Omental fat pad (tissue), 4 donors: ENCODE results near the gene MAPT. TPM values are rescaled to one million over a fixed set of nuclear protein-coding genes. Genes with fewer than 3 reads are reported as not detected.

Experiments used
- ATAC-seq: fragments of 150-250 bp; one replicate; pipeline ENCODE4 v1.9.1; 2016; ENCODE audit warnings: mild to moderate bottlenecking, moderate library complexity; ENCODE audit not compliant: low FRiP score
- DNase-seq: peaks from one replicate; pipeline ENCODE4 v3.0.0-alpha.2; 2019; ENCODE audit warnings: low spot score
- total RNA-seq, 4 donors: library from RNA; depleted of rRNA; stranded (reverse); fragments of >200 nt; gene quantifications; one replicate each; pipeline ENCODE4 v1.1.0, GENCODE V29; 2016
- TF ChIP-seq, protein P1 (sequence below), 3 donors: fragments of 450-650 bp; IDR thresholded peaks; one replicate each; pipeline ENCODE4 v1.5.1; 2016 to 2017; ENCODE audit warnings: antibody characterized with exemption in 3 of 3, mild to moderate bottlenecking in 3 of 3, moderate library complexity in 2 of 3

Gene MAPT
- total RNA-seq, 4 donors from 2014 or later = 4.3 to 18.2 (median 6.4) TPM

DNA sequence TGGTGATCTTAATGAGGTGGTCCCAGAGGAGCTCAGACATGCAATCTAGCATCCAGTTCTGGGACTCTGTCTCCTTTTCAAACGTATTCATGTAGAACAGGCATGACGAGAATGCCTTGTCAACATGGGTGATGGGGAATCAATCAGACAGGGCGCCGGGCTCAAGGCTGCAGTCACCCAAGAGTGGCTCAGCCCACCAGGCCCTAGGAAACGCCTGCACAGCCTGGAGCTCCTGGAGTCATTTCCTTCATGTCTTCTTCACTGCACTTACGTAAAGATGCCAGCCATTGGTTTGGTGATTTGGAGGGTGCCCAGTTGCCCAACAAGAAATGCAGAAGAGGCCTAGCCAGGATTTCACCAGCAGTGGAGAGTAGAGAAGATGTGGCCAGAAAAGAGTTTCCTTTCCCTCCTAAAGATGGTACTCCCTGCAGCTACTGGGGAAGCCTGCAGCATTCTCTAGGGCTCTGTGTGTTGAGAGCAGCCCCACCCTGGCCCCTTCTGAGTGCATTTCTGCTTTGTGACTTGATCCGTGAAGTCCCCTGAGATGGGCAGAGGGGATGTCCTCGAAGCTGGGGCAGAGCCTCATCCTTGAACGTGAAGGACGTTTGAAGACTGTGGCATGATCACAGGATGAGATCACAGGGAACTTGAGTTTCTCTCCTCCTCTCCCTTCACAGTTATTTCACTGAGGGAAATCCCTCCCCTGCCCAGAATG, 80.7 kb downstream of the MAPT start:
- ATAC-seq (no peak), DNase-seq (no peak)
- TF ChIP-seq, protein P1, sequence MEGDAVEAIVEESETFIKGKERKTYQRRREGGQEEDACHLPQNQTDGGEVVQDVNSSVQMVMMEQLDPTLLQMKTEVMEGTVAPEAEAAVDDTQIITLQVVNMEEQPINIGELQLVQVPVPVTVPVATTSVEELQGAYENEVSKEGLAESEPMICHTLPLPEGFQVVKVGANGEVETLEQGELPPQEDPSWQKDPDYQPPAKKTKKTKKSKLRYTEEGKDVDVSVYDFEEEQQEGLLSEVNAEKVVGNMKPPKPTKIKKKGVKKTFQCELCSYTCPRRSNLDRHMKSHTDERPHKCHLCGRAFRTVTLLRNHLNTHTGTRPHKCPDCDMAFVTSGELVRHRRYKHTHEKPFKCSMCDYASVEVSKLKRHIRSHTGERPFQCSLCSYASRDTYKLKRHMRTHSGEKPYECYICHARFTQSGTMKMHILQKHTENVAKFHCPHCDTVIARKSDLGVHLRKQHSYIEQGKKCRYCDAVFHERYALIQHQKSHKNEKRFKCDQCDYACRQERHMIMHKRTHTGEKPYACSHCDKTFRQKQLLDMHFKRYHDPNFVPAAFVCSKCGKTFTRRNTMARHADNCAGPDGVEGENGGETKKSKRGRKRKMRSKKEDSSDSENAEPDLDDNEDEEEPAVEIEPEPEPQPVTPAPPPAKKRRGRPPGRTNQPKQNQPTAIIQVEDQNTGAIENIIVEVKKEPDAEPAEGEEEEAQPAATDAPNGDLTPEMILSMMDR (IDR thresholded peaks at IDR 0.05) = no peak

DNA sequence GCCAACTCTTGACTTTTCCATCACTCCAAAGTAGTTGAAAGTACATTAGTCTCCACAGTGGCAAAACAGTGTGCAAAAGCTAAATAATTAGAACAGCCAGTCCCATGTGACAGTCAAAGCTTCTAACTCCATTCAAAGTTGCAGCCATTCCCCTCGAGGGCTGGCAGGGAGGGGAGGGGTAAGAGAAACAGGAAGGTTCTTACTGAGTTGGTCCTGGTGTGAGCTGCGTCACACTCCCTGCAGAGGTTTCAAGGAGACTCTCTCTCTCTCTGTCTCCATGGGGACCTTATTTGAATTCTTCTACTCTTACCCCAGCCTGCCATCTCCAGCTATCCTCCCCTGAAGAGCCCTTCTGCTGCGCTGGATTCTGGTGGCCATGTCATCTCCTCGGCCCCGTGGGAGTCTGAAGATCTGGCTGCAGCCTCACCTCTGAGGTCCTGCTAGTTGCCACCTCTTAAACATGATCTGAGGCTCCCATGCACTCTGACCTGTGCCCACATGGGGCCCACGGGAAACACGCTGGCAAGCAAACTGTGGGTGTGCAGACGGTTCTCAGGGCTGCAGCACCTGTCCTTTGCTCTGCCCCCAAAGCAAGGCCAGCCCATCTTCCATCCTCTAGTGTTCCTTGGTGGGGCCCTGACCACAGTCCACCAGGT, 81.4 kb downstream of the MAPT start:
- no peak for DNase-seq
- ATAC-seq = no peak
- TF ChIP-seq, protein P1 (IDR thresholded peaks at IDR 0.05) = no peak

DNA sequence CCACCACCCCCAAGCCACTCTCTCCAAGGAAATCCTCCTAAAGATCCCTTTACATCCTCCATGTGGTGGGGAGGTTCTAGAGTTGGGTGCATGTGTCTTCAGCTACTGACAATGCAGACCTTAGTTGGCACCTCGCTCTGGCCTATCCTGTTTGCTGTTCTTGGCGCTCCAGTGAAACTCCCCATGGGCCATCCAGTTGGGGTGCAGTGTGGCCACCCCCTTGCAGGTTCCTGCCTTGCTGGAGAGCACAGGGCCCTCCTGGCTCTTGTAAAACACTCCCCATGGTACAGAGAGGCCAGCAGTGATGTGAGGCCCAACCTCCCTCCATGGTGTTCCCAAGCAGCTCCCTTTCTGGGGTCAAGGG, 82.0 kb downstream of the MAPT start:
- TF ChIP-seq, protein P1 (IDR thresholded peaks at IDR 0.05) = no peak
- DNase-seq (no peak), ATAC-seq (no peak)

DNA sequence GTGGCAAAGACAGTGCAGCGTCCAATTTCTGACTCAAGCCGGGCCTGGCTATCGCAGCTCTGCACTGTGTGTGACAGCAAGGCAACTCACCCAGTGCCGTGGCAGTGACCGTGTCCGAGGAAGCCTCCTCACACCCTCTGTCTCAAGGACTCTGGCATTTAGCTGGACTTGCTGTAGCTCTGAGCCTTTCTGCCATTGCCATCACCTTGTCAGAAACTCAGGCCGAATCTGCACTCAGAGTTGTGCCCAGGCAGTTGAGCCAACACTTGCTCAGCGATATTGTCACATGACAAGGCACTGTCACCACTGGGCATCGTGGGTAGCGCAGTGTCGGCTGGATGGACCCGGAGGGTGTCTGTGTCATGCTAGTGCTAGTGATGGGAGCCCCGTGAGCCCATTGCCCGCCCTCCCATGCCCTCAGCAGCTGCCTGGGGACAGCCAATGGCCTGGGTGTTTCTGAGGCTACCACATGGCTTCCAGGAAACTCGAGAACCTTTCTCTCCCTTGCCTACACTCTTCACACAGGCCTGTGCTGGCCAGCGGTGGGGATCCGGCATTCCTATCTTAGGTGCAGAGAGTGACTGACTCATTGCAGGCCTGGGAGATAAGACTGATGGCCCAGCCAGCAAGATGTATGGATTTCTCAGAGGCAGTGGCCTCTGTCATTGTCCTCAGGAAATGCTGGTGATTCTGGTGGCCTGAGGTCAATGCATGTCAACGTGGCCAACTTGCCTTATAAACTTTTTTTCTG, 82.6 kb downstream of the MAPT start:
- TF ChIP-seq, protein P1 (IDR thresholded peaks at IDR 0.05) = no peak
- DNase-seq (no peak), ATAC-seq (no peak)

DNA sequence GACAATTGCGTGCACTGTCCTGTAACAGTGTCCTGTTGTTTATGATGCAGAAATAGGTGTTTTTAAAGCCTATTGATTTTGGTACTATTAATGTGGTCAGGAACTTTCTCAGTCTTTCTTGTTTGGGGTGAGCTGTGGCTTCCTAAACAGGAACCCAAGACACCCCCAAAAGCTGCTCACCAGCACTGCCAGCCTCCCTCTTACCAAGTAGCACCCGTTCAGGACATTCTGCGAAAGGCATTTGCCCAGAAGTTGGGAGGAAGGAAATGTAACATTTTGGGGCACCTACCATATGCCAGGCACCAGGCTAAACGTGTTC, 83.1 kb downstream of the MAPT start:
- no peak for ATAC-seq
- no peak for DNase-seq
- TF ChIP-seq, protein P1 (IDR thresholded peaks at IDR 0.05) = no peak

DNA sequence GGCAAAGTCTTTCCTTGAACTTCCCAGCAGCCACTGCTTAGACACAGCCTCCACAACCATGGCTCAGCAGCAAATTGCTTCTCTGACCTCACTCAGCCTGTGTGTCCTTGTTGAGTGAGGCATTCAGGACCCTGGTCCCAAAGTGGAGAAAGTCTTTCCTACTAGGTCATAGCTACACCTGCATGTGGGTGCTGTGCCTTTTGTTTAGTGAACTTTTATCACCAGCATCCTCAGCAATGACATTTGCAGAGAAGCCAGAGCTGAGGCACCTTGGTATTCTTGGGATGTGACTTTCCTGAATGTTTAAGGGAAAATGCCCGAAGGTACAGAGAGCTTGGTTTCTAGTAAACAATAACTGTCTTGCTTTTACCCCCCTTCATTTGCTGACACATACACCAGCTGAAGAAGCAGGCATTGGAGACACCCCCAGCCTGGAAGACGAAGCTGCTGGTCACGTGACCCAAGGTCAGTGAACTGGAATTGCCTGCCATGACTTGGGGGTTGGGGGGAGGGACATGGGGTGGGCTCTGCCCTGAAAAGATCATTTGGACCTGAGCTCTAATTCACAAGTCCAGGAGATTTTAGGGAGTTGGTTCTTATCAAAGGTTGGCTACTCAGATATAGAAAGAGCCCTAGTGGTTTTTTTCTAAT, 83.7 kb downstream of the MAPT start:
- ATAC-seq (no peak), DNase-seq (no peak)

More for the DNA sequence above, 83.7 kb downstream of the MAPT start:
- TF ChIP-seq, protein P1 (IDR thresholded peaks at IDR 0.05) = no peak
